ENCODE results near the gene TERB2. TPM values are rescaled to one million over a fixed set of nuclear protein-coding genes. Genes with fewer than 3 reads are reported as not detected.
"Not testable (repeated sequence)": the region's sequence is repeated elsewhere in the genome, so short reads cannot be mapped to it uniquely, and the experiment has no call there.

TERB2 gene
- total RNA-seq, 1 donor from 2014 or later = not detected

GRCh38 chr15:45003731-45004410 lies 47.4 kb downstream of the TERB2 start:
- not testable (repeated sequence) for DNase-seq

DNA sequence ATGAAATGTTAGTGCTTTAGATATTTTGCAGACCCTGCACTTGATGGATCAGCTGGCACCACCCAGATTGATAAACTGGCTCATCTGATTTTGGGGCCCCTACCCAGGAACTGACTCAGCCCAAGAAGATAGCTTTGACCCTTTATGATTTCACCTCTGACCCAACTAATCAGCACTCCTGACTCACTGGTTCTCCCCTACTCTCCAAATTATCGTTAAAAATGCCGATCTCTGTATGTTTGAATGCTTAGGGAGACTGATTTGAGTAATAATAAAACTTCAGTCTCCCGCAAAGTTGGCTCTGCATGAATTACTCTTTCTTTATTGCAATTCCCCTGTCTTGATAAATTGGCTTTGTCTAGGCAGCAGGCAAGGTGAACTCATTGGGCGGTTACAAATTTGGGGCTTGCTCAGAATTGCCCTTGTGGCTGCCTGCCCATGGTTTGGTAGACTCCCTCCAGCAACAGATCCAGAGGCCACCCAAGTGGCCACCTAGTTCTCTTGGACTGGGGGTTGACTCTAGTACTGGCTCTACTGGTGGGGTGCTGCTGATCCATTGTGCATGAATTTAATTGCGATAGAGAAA lies 48.2 kb downstream of the TERB2 start:
- DNase-seq = not testable (repeated sequence)

DNA sequence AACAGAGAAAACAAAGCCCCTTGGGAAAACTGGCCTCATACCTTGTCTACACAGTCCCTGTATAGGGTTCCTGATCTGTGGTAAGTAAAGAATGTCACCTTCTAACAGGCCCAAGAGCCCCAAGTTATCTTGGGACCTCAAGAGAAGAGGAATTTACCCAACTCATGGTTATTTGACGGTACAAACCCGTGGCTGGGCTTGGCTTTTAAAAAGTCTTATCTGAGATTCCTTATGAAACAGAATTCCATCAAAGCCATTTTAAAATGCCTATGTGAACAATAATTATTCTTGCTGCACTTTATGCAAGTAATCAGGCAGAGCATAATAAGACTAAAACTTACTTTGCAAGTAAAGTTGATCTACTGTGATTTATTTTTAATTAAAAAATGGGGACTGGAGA lies 52.6 kb downstream of the TERB2 start:
- DNase-seq = no peak

- not testable (repeated sequence) for DNase-seq
These were observed 58.6 kb downstream of the TERB2 start for GRCh38 chr15:45015114-45015513.

DNA sequence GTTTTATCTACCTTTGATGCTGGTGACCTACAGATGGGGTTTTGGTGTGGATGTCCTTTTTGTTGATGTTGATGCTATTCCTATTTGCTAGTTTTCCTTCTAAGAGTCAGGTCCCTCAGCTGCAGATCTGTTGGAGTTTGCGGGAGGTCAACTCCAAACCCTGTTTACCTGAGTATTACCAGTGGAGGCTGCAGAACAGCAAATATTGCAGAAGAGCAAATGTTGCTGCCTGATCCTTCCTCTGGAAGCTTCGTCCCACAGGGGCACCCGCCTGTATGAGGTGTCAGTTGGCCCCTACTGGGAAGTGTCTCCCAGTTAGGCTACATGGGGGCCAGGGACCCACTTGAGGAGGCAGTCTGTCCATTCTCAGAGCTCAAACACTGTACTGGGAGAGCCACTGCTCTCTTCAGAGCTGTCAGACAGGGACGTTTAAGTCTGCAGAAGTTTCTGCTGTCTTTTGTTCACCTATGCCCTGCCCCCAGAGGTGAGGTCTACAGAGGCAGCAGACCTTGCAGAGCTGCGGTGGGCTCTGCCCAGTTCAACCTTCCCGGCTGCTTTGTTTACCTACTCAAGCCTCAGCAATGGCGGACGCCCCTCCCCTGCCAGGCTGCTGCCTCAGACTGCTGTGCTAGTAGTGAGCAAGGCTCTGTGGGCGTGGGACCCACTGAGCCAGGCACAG lies 63.9 kb downstream of the TERB2 start:
- DNase-seq = not testable (repeated sequence)

DNA sequence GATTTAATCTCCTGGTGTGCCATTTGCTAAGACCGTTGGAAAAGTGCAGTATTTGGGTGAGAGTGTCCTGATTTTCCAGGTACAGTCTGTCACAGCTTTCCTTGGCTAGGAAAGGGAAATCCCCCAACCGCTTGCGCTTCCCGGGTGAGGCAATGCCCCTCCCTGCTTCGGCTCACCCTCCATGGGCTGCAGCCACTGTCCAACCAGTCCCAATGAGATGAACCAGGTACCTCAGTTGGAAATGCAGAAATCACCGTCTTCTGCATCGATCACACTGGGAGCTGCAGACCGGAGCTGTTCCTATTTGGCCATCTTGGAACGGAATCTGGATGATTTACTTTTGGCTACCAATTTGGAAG lies 64.4 kb downstream of the TERB2 start:
- not testable (repeated sequence) for DNase-seq

- DNase-seq = no peak
These were observed 64.9 kb downstream of the TERB2 start for GRCh38 chr15:45021348-45021747.

- DNase-seq = peak; percentile 61
These were observed 66.6 kb downstream of the TERB2 start, which contains the start of gene SORD for GRCh38 chr15:45022871-45023658. Gene SORD, plus strand, starts transcription at chr15:45023195. Its CDS starts 89 bp downstream, at chr15:45023284.

- no peak for DNase-seq
These were observed 67.3 kb downstream of the TERB2 start for GRCh38 chr15:45023659-45024225.

DNA sequence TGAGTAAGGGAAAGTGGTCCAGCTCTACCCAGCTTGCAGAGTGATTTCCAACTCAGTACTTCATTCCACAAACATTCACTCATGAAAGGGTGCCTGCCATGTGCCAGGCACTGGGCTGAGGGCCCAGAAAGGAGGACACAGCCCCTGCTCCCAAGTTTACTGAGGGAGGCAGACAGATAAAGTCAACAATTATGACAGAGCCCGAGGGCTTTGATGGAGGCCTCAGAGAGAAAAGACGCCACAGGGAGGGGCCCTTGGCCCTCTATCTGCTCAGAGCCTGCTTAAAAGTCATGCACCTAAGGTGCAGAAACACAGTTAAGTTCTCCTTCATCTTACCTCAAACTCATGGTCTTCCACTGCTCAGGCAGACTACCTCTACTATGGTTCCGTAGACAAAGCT lies 68.2 kb downstream of the TERB2 start:
- DNase-seq = not testable (repeated sequence)

GRCh38 chr15:45025627-45026026 lies 69.1 kb downstream of the TERB2 start:
- DNase-seq = not testable (repeated sequence)

DNA sequence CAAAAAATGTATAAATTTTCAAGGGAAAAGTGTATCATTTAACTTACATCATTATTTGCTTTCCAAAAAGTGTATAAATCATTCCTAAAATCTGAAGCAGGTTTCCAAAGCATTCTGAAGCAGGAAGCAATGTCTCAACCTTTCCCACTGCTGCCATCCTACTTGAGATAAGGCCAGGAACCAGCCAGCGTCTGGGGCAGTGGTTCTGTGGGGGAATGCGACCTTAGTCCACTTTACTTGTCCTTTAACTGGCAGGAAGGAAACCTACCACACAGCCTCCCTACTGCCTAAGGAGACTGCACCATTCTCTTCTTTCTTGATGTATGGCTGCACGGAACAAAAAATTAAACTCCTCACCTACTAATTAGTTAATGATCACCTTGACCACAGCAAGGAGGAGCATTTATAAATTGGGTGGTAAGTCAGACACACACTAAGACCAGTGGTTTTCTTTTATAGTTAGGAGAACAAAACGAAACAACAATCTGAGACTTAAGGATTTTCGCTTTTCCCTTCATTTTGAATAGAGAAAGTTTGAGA lies 70.2 kb downstream of the TERB2 start:
- no peak for DNase-seq

GRCh38 chr15:45027220-45027619 lies 70.7 kb downstream of the TERB2 start:
- DNase-seq = peak; percentile 11

Small RNA genes within 50 kb of the gene (small RNA-seq; reads per million reads assigned to genes)
- gene RNU1-78P (ENCODE audit: low replicate concordance) (not detected), gene RNU6-1108P (ENCODE audit: low replicate concordance) (not detected), gene RNU6-1332P (ENCODE audit: low replicate concordance) (not detected), gene RNU6-966P (ENCODE audit: low replicate concordance) (not detected)

Other genes with a start within 250 kb of the TERB2 start
- gene PATL2, start 245.4 kb upstream of the TERB2 start, total RNA-seq = 0.79 TPM
- 1,215 TPM for gene B2M, start 245.2 kb upstream of the TERB2 start, total RNA-seq
- gene TRIM69, start 220.2 kb upstream of the TERB2 start, total RNA-seq = 11.9 TPM
- 9.0 TPM for gene SORD, start 66.5 kb downstream of the TERB2 start, total RNA-seq
- gene DUOX2, start 157.5 kb downstream of the TERB2 start, total RNA-seq = 0.79 TPM
- gene DUOXA2, start 157.6 kb downstream of the TERB2 start, total RNA-seq = not detected
- 14.4 TPM for gene DUOXA1, start 173.2 kb downstream of the TERB2 start, total RNA-seq
- gene DUOX1, start 173.3 kb downstream of the TERB2 start, total RNA-seq = 12.6 TPM
- gene SHF, start 231.3 kb downstream of the TERB2 start, total RNA-seq = 12.3 TPM